Measurements from ENCODE around the gene WWOX.

DNA sequence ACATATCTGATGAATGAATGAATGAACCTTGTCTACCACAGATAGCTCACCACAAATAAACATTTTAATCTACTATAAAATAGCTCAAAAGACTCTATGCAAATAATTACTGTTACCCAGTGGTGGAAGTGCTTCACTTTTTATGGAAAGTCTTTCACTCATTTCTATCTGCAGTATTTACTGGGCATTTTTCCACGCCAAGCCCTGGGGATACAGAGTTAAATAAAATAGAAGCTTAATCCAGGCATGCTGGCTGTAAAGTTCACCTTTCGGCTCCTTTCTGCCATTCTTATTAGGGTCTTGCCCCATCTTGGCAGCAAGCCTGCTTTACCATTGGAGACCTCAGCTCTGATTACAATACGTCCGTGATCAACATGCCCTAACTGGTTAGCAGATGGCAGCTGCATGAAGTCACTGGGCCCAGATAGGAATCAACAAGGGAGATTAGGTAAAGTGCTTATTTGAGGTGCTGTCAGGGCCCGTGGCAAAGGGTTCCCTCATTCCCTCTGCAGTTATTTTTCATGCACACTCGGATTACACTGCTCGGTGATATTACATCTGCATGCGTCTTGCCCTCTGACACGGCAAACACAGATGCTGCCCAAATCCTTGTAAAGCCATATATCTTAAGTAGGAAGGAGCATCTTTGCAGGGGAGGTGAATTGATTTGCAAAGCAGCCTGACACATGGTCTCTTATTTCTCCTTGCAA is 648.9 kb downstream of the WWOX start:
- no peak for TF ChIP-seq POLR2A (IDR thresholded peaks at IDR 0.05)
- TF ChIP-seq, protein P1, sequence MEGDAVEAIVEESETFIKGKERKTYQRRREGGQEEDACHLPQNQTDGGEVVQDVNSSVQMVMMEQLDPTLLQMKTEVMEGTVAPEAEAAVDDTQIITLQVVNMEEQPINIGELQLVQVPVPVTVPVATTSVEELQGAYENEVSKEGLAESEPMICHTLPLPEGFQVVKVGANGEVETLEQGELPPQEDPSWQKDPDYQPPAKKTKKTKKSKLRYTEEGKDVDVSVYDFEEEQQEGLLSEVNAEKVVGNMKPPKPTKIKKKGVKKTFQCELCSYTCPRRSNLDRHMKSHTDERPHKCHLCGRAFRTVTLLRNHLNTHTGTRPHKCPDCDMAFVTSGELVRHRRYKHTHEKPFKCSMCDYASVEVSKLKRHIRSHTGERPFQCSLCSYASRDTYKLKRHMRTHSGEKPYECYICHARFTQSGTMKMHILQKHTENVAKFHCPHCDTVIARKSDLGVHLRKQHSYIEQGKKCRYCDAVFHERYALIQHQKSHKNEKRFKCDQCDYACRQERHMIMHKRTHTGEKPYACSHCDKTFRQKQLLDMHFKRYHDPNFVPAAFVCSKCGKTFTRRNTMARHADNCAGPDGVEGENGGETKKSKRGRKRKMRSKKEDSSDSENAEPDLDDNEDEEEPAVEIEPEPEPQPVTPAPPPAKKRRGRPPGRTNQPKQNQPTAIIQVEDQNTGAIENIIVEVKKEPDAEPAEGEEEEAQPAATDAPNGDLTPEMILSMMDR (IDR thresholded peaks at IDR 0.05) = no peak

All from right lobe of liver (tissue), 4 donors.